GM12873 (cell line): ENCODE measurements around the gene PSAT1.

Experiments used
- TF ChIP-seq, protein P1 (sequence below): IDR thresholded peaks from 2 replicates; pipeline ENCODE4 v1.5.1; 2012; ENCODE audit warnings: low read depth, mild to moderate bottlenecking, moderate library complexity, low read length, control low read depth; ENCODE audit not compliant: insufficient read depth; ENCODE audit errors: missing control alignments

Gene PSAT1

DNA sequence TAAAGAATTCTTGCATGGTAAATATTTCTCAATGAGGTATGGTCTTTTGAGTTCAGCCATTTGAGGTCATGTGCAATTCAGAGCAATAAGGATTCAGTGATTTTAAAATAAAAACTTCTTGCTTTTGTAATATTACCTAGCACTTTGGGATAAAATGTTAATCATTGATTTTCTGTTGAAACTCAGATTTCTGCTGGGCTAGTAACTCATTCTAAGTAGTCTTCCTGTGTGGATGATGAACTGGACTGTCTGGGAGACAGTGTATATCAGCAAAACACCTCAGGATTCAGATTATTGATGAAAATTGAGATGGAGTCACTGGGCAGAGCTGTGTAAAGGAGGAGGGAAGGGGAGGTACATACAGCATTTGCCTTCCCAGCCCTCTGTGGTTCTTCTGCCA lies 10.8 kb upstream of the PSAT1 start:
- TF ChIP-seq, protein P1, sequence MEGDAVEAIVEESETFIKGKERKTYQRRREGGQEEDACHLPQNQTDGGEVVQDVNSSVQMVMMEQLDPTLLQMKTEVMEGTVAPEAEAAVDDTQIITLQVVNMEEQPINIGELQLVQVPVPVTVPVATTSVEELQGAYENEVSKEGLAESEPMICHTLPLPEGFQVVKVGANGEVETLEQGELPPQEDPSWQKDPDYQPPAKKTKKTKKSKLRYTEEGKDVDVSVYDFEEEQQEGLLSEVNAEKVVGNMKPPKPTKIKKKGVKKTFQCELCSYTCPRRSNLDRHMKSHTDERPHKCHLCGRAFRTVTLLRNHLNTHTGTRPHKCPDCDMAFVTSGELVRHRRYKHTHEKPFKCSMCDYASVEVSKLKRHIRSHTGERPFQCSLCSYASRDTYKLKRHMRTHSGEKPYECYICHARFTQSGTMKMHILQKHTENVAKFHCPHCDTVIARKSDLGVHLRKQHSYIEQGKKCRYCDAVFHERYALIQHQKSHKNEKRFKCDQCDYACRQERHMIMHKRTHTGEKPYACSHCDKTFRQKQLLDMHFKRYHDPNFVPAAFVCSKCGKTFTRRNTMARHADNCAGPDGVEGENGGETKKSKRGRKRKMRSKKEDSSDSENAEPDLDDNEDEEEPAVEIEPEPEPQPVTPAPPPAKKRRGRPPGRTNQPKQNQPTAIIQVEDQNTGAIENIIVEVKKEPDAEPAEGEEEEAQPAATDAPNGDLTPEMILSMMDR, result no peak

DNA sequence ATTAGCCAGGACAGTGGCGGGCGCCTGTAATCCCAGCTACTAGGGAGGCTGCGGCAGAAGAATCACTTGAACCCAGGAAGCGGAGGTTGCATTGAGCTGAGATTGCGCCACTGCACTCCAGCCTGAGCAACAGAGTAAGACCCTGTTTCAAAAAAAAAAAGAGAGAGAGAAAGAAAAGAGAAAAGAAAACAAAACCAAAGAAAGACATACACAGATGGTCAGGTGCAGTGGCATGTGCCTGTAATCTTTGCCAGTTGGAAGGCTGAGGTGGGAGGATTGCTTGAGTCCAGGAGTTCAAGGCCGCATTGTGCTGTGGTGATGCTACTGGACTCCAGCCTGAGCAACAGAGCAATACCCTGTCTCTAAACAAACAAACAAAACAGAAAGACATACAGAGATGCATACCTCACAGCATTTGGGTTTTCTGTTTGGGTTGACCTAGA lies 10.0 kb upstream of the PSAT1 start:
- TF ChIP-seq, protein P1, result no peak

DNA sequence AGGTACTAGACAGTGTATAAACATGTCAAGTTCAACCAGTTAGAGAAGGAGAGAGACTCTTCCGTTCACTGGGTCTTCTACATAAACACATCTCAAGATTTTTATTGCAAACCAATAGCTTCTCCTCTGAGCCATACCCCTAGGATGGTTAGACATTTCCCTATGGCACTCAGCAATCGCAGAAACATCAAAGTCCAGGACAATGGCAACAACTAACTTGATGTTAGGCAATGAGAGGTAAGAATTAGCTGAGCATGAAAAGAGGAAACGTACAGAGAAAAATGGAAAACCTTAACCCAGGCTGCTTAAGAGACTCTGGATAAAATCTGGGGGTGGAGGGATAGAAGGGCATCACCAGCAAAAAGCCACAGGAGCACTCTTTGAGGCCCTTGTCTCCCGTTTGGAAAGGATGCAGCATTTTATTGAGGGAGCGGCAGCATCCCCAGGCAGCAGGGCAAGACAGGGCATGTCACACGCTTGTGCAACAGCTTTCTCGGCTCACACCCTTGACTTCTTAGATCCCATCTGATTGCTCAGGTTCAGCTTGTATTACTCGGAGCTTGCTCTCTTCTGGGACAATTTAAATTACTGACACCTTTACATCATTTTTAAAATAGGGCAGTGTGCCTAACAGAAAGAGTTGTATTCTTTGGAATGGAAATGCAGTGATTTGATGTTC lies 8.6 kb upstream of the PSAT1 start:
- TF ChIP-seq, protein P1, result no peak

DNA sequence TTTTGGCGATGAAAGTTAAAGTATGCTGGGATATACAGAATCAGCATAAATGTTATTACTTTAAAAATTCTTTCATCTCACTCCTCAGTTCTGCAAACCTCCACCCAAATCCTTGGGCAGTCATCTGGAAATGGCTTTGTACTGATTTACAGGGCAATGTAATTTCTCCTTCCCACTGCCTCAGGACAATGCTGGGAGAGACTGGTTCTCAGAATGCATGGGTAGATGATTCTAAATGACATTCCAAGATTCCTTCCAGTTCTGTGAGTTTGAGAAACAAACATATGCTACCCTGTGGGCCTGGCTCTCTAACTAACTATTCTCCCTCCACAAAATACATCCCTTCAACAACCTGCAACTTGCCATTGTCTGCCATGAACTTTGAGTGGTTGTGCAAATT lies 7.5 kb upstream of the PSAT1 start:
- TF ChIP-seq, protein P1, result no peak

DNA sequence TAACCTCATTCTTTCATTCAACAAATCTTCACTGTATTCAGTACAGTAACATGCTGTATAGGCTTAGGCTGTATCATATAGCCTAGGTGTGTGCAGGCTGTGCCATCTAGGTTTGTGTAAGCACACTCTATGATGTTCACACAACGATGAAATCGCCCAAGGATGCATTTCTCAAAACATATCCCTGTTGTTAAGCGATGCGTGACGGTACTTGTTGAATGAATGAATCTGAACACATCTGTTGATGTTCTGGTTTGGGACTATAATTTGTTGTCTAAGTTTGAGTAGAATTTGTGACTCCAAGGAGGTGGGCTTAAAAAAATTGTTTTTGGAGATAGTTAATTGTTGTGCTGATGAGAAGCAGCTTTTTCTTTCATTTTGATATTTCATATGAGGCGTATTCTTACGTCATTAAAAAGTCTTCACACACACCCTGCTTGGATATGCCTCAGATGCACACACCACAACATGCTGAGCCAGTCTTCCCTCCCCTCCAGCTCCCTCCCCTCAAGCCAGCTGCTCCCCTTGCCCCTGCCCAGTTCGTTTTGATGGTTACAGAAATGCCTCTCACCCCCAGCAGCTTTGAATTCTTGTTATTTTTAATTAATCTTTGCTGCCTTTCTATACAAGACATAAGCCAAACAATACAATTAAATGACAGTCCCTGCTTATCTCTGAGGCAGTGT lies 5.5 kb upstream of the PSAT1 start:
- TF ChIP-seq, protein P1, result no peak

DNA sequence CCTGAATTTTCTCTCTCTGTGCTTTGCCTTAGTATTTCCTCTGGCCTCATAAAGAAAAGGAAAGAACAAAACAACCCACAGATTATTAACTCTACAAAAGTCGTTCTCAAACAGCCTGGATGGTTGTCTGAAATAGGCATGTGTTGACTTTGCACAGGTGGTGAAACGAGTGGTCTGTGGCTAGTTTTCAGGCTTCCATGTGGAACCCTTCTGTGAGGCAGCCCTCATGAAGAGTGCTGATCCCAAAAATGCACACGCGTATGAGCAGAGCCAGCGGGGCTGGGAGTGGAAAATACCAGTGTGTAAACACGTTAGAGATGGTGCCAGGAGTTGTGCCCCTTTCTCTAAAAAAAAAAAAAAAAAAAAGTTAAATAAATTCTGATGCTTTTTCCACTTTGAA lies 4.9 kb upstream of the PSAT1 start:
- TF ChIP-seq, protein P1, result no peak

DNA sequence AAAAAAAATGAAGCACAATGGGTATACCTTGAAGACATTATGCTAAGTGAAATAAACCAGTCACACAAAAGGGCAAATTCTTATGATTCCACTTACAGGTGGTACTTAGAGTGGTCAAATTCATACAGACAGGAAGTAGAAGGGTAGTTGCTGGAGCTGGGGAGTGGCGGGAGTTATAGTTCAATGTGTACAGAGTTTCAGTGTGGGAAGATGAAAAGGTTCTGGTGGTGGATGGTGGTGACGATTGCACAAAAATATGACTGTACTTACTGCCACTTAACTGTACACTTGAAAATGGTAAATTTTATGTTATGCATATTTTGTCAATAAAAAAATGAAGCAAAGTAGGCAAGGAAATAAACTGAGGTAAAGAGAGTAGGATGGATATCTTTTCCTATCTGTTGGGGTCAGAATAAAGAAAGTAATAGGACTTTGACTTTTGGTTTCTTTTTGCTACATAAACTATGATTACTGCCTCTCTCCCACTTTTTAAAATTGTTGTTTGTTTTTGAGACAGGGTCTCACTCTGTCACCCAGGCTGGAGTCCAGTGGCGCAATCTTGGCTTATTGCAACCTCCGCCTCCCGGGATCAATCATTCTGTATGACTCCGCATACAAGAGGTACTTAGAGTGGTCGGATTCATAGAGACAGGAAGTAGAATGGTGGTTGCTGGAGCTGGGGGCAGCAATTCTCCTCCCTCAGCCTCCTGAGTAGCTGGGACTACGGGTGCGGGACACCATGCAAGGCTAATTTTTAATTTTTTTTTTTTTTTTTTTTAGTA lies 4.0 kb upstream of the PSAT1 start:
- TF ChIP-seq, protein P1, result no peak
